ENCODE results near the gene DKK3. TPM values are rescaled to one million over a fixed set of nuclear protein-coding genes. Genes with fewer than 3 reads are reported as not detected.

The DKK3 gene
- polyA plus RNA-seq, 2 of the 4 experiments (the other 2 are of a cell fraction) = 18.4 to 20.8 TPM

GRCh38 chr11:12006552-12007229 lies 1.7 kb downstream of the DKK3 start:
- Histone ChIP-seq H3K4me2 (no peak overlapping the region), H3K27ac (no peak overlapping the region), H3K9me3 (no peaks in the 10 kb centered on the region), H3K4me1 (peaks cover 18% of the 10 kb centered on the region), H3K4me3 (no peak overlapping the region)
- WGBS (ENCODE audit: missing lambda C conversion rate) = 98% methylated on average over 7 of the region's 7 CpGs
- TF ChIP-seq EP300 (IDR thresholded peaks at IDR 0.05) (no peak), PBX3 (IDR thresholded peaks at IDR 0.05) (no peak), NPAS2 (CRISPR knock-in tag; IDR thresholded peaks at IDR 0.05; ENCODE audit: borderline replicate concordance) (no peak), KDM5A (IDR thresholded peaks at IDR 0.05) (no peak), GATA3 (IDR thresholded peaks at IDR 0.05; ENCODE audit: borderline replicate concordance) (no peak), MYC (IDR thresholded peaks at IDR 0.05; ENCODE audit: borderline replicate concordance, low read length) (no peak), BCL3 (IDR thresholded peaks at IDR 0.05) (no peak), USF2 (IDR thresholded peaks at IDR 0.05) (no peak), HEYL (CRISPR knock-in tag; IDR thresholded peaks at IDR 0.05) (no peak), ZC3H11A (IDR thresholded peaks at IDR 0.05) (no peak), CBX2 (IDR thresholded peaks at IDR 0.05; ENCODE audit: borderline replicate concordance, low read depth) (no peak)
- FAIRE-seq (no peak), ATAC-seq (no peak), DNase-seq (ENCODE audit: low read depth in 1 of 2, low spot score in 1 of 2) (no peak)
- ChIA-PET CTCF (interaction anchor here (0.6 to 4.3 kb wide), 7 partner anchors 13 to 1169 kb away, joined by 3 to 17 read pairs (median 3); no protein-coding TSS in a partner anchor), POLR2A (no interaction called here)

GRCh38 chr11:12005476-12005875 lies 3.0 kb downstream of the DKK3 start:
- DNase-seq (ENCODE audit: low read depth in 1 of 2, low spot score in 1 of 2) (no peak), FAIRE-seq (no peak), ATAC-seq (no peak)
- H3K4me2 ChIP-seq = peak overlapping the region; percentile 4; the same call in 1 of the 3 replicates
- WGBS (ENCODE audit: missing lambda C conversion rate) = 50% methylated on average over 1 of the region's 1 CpG
- TF ChIP-seq ELK1 (IDR thresholded peaks at IDR 0.05; ENCODE audit: low read depth, low read length) = no peak
- H3K4me1 ChIP-seq = peaks cover 18% of the 10 kb centered on the region
- no peak overlapping the region for H3K27ac ChIP-seq
- ChIA-PET CTCF (interaction anchor here (1.6 to 4.3 kb wide), 5 partner anchors 23 to 39 kb away, joined by 4 to 17 read pairs (median 6); no protein-coding TSS in a partner anchor), POLR2A (interaction anchor here (1.4 kb wide), 1 partner anchor 12 kb away, joined by 4 read pairs; no protein-coding TSS in a partner anchor)
- no peak overlapping the region for H3K4me3 ChIP-seq
- H3K9me3 ChIP-seq = no peaks in the 10 kb centered on the region

GRCh38 chr11:12005061-12005460 lies 3.4 kb downstream of the DKK3 start:
- WGBS (ENCODE audit: missing lambda C conversion rate) = 80% methylated on average over 4 of the region's 4 CpGs
- H3K27ac ChIP-seq = no peak overlapping the region
- ChIA-PET POLR2A (interaction anchor here (1.4 kb wide), 1 partner anchor 11 kb away, joined by 4 read pairs; no protein-coding TSS in a partner anchor), CTCF (interaction anchor here (1.1 to 4.3 kb wide), 7 partner anchors 24 to 218 kb away, joined by 3 to 17 read pairs (median 4); no protein-coding TSS in a partner anchor)
- FAIRE-seq (no peak), DNase-seq (ENCODE audit: low read depth in 1 of 2, low spot score in 1 of 2) (no peak), ATAC-seq (no peak)
- H3K9me3 ChIP-seq = no peaks in the 10 kb centered on the region
- H3K4me2 ChIP-seq = peak overlapping the region; percentile 4; the same call in 1 of the 3 replicates
- H3K4me1 ChIP-seq = peaks cover 18% of the 10 kb centered on the region
- H3K4me3 ChIP-seq = no peak overlapping the region
- TF ChIP-seq POLR2A (IDR thresholded peaks at IDR 0.05; ENCODE audit: low read length) = no peak
- no peak for TF ChIP-seq HOXB5 (CRISPR knock-in tag; IDR thresholded peaks at IDR 0.05)
- no peak for TF ChIP-seq CEBPB (IDR thresholded peaks at IDR 0.05)
- no peak for TF ChIP-seq MAFK (IDR thresholded peaks at IDR 0.05; ENCODE audit: partially characterized antibody)
- no peak for TF ChIP-seq HOXA7 (CRISPR knock-in tag; IDR thresholded peaks at IDR 0.05)
- TF ChIP-seq RARB (CRISPR knock-in tag; IDR thresholded peaks at IDR 0.05) = no peak
- TF ChIP-seq CHD2 (IDR thresholded peaks at IDR 0.05; ENCODE audit: low read length, partially characterized antibody) = no peak
- no peak for TF ChIP-seq ATOH8 (CRISPR knock-in tag; IDR thresholded peaks at IDR 0.05; ENCODE audit: low read depth)
- TF ChIP-seq JUNB (IDR thresholded peaks at IDR 0.05) = no peak
- no peak for TF ChIP-seq RFX5 (IDR thresholded peaks at IDR 0.05)
- TF ChIP-seq EHF (CRISPR knock-in tag; IDR thresholded peaks at IDR 0.05) = no peak
- no peak for TF ChIP-seq HES2 (IDR thresholded peaks at IDR 0.05)
- TF ChIP-seq TP53 (CRISPR knock-in tag; IDR thresholded peaks at IDR 0.05) = no peak
- TF ChIP-seq MYC (IDR thresholded peaks at IDR 0.05; ENCODE audit: borderline replicate concordance, low read length) = no peak
- no peak for TF ChIP-seq HOXB13 (CRISPR knock-in tag; IDR thresholded peaks at IDR 0.05; ENCODE audit: low read depth)
- TF ChIP-seq KDM5A (IDR thresholded peaks at IDR 0.05) = no peak
- no peak for TF ChIP-seq ELK1 (IDR thresholded peaks at IDR 0.05; ENCODE audit: low read depth, low read length)

Measured in A549 (cell line).